Ishikawa (cell line): ENCODE results near the gene TRPC3.

Source experiments
- CEBPB ChIP-seq: IDR thresholded peaks from 2 replicates; pipeline ENCODE4 v1.6.1; 2012
- CREB1 ChIP-seq: IDR thresholded peaks from 2 replicates; pipeline ENCODE4 v1.6.1; 2012; ENCODE audit warnings: low read depth
- EGR1 ChIP-seq: IDR thresholded peaks from 2 replicates; pipeline ENCODE4 v1.6.1; 2012
- EP300 ChIP-seq: IDR thresholded peaks from 2 replicates; pipeline ENCODE4 v1.6.1; 2012; ENCODE audit warnings: borderline replicate concordance
- FOXM1 ChIP-seq: IDR thresholded peaks from 2 replicates; pipeline ENCODE4 v1.6.1; 2012; ENCODE audit warnings: low read depth, borderline replicate concordance
- NFIC ChIP-seq: IDR thresholded peaks from 2 replicates; pipeline ENCODE4 v1.6.1; 2012
- RAD21 ChIP-seq: IDR thresholded peaks from 2 replicates; pipeline ENCODE4 v1.6.1; 2012; ENCODE audit warnings: low read depth
- TAF1 ChIP-seq: IDR thresholded peaks from 2 replicates; pipeline ENCODE4 v1.6.1; 2012; ENCODE audit warnings: low read depth, mild to moderate bottlenecking
- TCF12 ChIP-seq: IDR thresholded peaks from 2 replicates; pipeline ENCODE4 v1.6.1; 2012; ENCODE audit warnings: low read depth
- TEAD4 ChIP-seq: IDR thresholded peaks from 2 replicates; pipeline ENCODE4 v1.6.1; 2012
- YY1 ChIP-seq: IDR thresholded peaks from 2 replicates; pipeline ENCODE4 v1.6.1; 2012; ENCODE audit warnings: low read depth
- ZBTB7A ChIP-seq: IDR thresholded peaks from 2 replicates; pipeline ENCODE4 v1.6.1; 2012; ENCODE audit warnings: low read depth
- TF ChIP-seq, protein P1 (sequence below): IDR thresholded peaks from 2 replicates; pipeline ENCODE4 v1.6.1; 2012
- TF ChIP-seq, protein P2 (sequence below): IDR thresholded peaks from 2 replicates; pipeline ENCODE4 v1.6.1; 2012
- TF ChIP-seq, protein P3 (sequence below): IDR thresholded peaks from 2 replicates; pipeline ENCODE4 v1.6.1; 2012; ENCODE audit warnings: low read depth, mild to moderate bottlenecking

Gene TRPC3

DNA sequence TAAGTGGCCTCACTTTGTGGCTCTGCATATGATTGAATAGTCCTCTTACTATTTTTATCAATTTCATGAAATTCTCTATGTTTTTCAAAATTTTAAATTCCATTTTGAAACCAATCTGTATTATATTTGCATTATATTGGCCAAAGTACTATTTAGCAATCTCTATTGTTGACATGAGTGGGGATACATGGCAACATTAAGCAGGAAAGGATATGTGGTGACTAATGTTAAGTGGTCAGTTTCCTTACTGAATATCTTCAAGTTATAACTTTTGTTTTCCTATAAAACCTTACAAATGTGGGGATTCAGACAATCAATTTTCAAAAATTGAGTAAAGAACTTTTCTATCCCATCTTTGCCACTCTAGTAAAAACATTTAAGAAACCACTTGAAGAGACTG is 91.7 kb downstream of the TRPC3 start:
- TF ChIP-seq YY1, result no peak

DNA sequence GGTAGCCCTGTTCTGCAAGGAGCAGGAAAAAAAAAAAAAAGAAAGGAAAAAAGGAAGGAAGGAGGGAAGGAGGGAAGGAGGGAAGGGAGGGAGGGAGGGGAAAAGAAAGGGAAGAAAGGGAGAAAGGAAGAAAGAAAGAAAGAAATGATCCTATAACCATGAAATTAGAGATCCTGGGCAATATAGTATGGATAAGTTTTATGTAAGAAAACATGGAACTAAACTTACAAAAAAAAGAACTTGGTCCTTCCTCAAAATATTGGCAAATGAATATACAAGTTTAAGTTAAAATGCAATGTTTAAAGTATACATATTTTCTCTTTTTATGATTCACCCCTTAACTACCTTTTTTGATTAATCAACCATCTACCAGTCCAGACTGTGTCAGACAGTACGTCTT is 100.5 kb downstream of the TRPC3 start:
- TF ChIP-seq, protein P1, sequence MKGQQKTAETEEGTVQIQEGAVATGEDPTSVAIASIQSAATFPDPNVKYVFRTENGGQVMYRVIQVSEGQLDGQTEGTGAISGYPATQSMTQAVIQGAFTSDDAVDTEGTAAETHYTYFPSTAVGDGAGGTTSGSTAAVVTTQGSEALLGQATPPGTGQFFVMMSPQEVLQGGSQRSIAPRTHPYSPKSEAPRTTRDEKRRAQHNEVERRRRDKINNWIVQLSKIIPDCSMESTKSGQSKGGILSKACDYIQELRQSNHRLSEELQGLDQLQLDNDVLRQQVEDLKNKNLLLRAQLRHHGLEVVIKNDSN, result no peak
- TF ChIP-seq NFIC (no peak), EP300 (no peak), TEAD4 (no peak), ZBTB7A (no peak), YY1 (no peak), RAD21 (no peak), FOXM1 (no peak), TCF12 (no peak)
- TF ChIP-seq, protein P2, sequence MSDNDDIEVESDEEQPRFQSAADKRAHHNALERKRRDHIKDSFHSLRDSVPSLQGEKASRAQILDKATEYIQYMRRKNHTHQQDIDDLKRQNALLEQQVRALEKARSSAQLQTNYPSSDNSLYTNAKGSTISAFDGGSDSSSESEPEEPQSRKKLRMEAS, result no peak
- TF ChIP-seq, protein P3, sequence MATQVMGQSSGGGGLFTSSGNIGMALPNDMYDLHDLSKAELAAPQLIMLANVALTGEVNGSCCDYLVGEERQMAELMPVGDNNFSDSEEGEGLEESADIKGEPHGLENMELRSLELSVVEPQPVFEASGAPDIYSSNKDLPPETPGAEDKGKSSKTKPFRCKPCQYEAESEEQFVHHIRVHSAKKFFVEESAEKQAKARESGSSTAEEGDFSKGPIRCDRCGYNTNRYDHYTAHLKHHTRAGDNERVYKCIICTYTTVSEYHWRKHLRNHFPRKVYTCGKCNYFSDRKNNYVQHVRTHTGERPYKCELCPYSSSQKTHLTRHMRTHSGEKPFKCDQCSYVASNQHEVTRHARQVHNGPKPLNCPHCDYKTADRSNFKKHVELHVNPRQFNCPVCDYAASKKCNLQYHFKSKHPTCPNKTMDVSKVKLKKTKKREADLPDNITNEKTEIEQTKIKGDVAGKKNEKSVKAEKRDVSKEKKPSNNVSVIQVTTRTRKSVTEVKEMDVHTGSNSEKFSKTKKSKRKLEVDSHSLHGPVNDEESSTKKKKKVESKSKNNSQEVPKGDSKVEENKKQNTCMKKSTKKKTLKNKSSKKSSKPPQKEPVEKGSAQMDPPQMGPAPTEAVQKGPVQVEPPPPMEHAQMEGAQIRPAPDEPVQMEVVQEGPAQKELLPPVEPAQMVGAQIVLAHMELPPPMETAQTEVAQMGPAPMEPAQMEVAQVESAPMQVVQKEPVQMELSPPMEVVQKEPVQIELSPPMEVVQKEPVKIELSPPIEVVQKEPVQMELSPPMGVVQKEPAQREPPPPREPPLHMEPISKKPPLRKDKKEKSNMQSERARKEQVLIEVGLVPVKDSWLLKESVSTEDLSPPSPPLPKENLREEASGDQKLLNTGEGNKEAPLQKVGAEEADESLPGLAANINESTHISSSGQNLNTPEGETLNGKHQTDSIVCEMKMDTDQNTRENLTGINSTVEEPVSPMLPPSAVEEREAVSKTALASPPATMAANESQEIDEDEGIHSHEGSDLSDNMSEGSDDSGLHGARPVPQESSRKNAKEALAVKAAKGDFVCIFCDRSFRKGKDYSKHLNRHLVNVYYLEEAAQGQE, result no peak

DNA sequence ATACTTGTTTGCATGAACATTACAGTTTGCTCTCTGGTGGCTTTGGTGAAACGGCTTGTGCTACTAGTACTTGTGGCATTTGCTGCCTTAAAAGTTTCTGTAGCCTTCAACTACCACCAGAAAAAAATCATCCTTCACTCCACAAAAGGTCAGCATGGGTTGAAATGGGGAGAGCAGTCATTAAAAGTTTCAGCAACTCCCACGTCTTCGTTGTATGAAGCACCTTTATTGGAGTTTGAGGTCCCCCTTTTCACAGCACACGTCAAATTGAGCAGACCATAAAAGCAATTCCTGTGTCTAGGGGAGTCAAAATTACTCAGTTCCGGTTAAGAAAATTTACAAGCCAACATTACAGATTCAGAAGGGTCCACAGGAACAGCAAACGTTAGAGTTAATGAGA is 105.2 kb downstream of the TRPC3 start:
- TF ChIP-seq, protein P3, result no peak
- TF ChIP-seq YY1, result no peak
- TF ChIP-seq, protein P1, result no peak
- TF ChIP-seq, protein P2, result no peak
- TF ChIP-seq RAD21, result no peak
- TF ChIP-seq CREB1, result no peak
- TF ChIP-seq TAF1, result no peak
- no peak for TF ChIP-seq NFIC
- no peak for TF ChIP-seq EGR1
- TF ChIP-seq EP300, result no peak
- no peak for TF ChIP-seq FOXM1
- TF ChIP-seq TCF12, result no peak
- TF ChIP-seq ZBTB7A, result no peak
- TF ChIP-seq TEAD4, result no peak
- no peak for TF ChIP-seq CEBPB

DNA sequence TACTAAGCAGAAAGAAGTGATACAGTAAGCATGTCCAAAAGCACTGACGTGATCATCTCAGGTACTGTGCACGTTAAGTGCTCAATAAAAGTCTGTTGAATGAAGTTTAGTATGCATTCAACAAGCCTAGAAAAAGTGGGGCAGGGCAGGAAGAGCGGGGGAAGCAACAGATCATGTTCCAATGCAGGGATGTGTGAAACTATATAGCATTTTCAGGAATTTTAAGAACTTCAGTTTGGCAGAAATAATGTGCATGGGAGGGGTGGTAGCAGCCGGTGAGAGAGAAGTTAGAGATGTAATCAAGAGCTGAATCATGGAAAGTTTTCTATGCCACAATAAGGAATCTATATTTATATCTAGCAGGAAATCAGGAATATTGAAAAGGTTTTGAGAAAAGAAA is 109.0 kb downstream of the TRPC3 start:
- TF ChIP-seq, protein P2, result no peak
- TF ChIP-seq EGR1, result no peak
- TF ChIP-seq TCF12, result no peak
- TF ChIP-seq, protein P1, result no peak
- TF ChIP-seq ZBTB7A, result no peak
- no peak for TF ChIP-seq FOXM1
- TF ChIP-seq EP300, result no peak
- TF ChIP-seq NFIC, result no peak

DNA sequence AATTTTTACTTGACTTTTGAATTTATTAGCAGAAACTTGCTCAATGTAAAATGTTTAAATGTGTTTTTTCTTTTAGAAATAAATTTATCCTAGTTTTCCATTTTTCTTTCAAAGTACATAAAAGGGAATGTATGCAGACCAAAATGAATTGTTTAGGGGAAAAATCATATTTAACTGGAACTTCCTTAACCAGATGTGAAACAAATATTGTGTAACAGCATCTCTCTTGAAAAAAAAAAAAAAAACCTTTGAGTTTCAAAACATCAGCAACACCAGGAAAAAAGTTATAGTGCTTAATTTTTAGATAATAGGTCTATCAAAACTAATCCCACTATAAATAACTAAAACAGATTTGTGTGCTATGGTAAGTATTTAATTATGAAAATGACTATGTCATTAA is 113.7 kb downstream of the TRPC3 start:
- TF ChIP-seq, protein P3, result no peak
- no peak for TF ChIP-seq ZBTB7A
